DND-41 (cell line): ENCODE measurements around the gene JADE1.

ENCODE experiments used
- CTCF ChIP-seq: IDR thresholded peaks from 2 replicates; pipeline ENCODE4 v1.5.1; 2012; ENCODE audit warnings: borderline replicate concordance, low read length, moderate library complexity, mild to moderate bottlenecking; ENCODE audit not compliant: poor library complexity, severe bottlenecking; ENCODE audit errors: extremely low read depth
- EZH2 ChIP-seq: IDR thresholded peaks from 3 replicates; pipeline ENCODE4 v1.6.1; 2012; ENCODE audit warnings: borderline replicate concordance, low read depth, mild to moderate bottlenecking, moderate library complexity, low read length, inconsistent platforms; ENCODE audit not compliant: severe bottlenecking

GRCh38 chr4:128865132-128865531 lies 55.6 kb downstream of the JADE1 start:
- TF ChIP-seq CTCF (no peak), EZH2 (no peak)
